ENCODE data around the gene RAE1.

RAE1 gene

DNA sequence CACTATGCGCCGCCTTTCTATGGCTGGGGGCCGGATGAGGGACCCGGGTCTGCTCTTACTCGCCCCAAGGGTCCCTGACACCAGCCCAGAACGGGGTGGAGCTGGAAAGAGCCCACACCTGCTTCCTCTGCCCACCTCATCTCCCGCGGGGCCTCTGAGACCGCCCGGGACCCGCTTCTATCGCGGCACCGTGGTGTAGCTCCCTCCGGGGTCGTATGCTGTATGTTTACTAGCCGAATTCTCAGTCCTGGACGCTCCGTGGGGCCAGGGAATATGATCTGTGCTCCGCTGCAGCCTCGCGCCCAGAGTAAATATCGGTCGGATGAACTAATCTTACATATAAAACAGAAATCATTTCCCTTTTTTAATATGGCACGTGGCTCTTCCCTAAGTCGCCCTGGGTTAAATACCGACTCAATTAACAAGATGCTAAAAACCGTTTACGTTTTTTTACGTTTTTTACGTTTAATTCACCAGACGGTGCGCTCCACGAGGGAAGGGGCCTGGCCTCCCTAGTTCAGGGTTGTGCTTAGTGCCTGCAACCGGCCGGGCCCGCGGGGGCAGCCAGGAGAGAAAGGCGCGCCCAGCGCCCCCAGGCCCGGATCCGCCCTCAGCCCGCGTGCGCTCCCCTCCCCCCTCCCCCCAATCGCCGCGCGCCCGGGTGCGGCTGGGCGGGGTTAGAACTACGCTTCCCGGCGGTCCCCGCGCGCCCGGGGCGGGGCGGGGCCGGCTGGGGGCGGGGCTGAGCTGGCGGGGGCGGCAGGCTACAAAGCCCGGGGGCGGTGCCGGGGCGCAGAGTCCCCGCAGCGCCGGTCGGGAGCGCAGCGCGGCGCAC is 39.8 kb downstream of the RAE1 start, which contains the start of gene RBM38:
RBM38 (plus strand) TSS at position 793 of the 835 bp plus-strand sequence. CDS start 186 bp downstream, outside the sequence.
- peak; percentile 79 for DNase-seq

DNA sequence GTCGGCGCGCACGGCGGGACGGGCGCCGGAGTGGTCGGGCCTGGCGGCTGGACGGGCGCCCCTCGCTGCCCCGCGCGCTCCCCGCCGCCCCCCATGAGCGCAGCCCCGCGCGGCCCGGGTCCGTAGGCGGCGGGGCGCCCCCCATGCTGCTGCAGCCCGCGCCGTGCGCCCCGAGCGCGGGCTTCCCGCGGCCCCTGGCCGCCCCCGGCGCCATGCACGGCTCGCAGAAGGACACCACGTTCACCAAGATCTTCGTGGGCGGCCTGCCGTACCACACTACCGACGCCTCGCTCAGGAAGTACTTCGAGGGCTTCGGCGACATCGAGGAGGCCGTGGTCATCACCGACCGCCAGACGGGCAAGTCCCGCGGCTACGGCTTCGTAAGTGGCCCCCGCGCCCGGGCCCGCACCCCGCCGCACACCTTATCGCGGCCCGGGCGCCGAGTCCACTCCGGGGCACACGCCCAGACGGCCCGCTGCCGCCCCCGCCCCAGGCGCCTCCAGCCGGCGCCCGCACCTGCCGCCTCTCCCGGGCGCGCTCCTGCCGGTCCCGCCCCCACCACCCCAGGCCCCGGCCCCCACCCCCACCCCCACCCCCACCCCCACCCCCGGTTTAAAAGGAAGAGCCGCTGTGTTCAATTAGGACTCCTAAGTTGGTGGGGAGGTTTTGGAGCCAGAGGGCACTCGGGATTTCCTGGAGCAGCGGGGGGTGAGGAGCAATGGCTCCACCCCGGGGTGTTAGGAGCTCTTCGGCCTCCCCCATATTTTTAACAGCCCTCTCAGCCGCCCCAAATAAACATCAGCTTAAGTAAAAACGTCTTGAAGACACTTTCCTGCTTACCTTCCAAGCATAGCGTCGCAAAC is 40.6 kb downstream of the RAE1 start:
- DNase-seq: no peak

DNA sequence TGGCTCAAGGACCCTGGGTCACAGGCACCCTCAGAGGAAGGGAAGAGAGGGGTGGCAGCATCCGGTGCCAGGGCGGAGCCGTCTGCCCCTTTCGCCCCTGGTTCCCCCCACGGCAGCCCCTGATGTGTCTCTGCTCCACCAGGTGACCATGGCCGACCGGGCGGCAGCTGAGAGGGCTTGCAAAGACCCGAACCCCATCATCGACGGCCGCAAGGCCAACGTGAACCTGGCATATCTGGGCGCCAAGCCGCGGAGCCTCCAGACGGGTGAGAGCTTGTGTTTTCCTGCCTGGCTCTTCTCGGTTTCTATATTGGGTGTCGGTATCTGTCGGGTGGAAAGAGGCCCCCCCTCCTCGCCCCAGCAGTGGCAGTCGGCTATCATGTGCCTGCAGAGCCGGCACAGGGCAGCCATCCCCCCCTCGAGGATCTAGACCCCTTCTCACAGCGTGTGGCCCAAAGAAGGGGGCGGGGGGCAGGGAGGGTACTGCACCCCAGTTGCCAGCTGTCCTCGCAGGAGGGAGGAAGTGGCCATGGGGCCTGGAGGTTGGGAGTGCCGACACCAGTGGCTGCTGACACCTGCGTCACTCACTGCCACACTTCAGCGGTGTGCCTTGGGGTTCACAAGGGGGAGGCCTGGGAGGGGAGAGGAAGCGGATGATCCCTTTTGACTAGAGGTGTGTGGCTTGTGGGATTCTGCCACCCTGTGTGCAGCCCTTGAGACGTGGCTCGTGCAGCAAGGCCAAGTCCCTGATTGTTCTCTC is 41.6 kb downstream of the RAE1 start:
- no peak for DNase-seq

DNA sequence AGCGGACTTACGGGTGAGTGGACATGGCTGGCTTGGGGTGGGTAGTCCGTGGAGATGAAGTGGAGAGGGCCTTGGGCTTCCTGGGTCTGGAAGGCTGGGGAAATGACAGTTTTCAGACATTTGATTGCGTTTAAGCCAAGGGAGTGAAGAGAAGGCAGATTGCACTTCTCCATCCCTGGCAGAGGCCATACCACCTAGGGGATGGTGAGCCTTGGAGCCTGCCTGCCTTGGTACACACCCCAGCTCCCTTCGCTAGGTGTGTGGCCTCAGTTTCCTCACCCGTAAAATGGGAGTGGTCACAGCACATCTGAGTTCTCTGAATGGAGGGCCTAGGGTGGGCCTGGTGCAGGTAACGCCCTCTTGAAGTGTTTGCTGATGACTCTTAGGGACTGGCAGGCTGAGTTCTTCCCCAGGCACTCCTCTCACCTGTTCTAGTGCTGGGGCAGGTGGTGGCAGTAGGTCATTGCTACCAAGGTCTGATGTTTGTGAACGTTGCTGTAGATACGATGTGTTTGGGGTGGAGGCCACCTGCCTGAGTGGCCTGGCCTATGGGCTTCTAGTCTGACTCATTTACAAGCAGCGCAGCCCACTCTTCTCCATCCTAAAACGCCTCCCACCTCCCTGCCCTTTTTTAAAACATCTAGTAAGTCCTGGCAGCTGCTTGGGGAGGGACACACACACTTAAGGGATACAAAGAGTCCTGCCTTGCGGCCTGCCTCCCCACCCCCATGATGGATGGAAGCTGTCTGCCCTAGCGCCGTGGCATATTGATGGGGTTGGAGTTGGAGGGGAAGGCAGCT is 42.5 kb downstream of the RAE1 start:
- DNase-seq: no peak

DNA sequence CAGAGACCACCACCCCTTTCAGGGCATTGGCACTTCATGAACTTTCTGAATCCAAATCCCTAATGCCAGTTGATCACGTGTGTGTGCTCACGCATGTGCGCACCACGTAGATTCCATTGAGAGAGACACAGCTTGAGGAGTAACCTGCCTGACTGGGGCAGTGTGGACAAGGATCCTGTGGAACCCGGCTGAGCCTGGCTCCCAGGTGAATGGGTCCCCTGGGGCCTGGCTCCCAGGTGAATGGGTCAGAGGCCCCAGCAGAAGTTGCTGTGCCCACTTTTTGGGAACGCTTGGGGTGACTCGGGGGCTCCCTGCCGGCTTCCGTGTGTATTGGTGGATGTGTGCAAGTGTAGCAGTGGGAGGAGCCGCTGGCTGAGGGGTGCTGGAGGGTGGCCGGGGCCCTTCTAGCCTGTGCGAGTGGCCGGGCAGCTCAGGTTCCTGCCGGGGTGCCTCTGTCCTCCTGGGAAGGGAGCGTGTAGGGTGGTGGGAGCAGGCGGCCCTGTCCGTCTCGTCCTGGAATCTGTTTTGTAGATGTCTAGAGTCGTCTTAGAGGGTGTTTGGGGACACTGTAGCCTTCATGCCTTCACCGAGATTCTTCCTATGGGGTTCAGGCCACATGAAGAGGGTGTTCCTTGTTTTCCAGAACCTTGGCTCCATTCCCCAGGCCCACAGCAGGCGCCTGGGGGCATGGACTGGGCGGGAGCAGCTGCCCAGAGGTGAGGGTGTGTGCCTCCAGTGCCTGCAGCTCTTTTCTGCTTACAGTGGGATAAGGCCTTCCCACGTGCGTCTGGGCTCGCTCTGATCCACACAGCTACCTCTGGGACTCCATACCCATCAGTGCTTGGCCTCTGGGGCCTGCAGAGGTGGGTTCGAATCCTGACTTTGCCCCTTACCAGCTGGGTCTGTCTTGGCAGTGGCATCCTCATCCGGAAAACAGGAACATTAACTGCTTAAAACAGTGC is 43.3 kb downstream of the RAE1 start:
- DNase-seq: no peak

DNA sequence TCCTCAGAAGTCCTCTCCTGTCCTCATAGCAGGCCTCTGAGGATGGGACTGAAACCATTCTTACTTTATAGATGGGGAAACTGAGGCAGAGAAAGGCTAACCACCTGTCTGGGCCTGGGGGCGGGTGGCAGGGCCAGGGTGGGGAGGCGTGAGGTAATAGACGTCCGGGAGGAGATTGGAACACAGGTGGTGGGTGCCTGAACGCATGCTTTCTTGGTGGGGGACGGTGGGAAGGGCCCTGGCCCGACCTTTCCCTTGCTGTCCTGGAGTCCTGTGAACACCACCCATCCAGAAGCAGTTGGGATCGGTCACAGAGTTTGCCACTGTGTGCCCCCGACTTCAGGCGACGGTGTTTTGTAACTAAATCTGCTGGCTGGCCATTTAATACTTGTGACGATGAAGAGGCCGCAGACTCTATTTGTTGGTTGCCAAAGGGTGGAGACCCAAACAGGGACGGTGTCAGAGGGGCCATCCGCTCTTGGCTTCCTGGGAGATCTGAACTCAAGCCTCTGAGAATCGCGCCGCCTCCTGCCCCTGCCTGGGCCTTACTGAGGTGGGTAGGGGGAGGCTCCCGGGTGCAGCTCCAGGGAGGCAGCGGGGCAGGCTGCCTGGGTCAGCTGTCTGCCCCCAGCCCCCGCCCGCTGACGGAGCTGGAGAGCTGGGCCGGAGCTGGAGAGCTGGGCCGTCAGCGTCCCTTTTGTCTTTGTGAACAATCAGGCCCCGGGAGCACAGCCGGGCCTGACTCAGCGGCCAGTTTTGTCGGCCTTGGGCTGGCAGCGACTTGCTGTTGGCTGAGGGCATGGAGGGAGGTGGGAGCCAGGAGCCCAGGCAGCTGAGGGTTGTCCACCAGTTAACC is 44.3 kb downstream of the RAE1 start:
- no peak for DNase-seq

DNA sequence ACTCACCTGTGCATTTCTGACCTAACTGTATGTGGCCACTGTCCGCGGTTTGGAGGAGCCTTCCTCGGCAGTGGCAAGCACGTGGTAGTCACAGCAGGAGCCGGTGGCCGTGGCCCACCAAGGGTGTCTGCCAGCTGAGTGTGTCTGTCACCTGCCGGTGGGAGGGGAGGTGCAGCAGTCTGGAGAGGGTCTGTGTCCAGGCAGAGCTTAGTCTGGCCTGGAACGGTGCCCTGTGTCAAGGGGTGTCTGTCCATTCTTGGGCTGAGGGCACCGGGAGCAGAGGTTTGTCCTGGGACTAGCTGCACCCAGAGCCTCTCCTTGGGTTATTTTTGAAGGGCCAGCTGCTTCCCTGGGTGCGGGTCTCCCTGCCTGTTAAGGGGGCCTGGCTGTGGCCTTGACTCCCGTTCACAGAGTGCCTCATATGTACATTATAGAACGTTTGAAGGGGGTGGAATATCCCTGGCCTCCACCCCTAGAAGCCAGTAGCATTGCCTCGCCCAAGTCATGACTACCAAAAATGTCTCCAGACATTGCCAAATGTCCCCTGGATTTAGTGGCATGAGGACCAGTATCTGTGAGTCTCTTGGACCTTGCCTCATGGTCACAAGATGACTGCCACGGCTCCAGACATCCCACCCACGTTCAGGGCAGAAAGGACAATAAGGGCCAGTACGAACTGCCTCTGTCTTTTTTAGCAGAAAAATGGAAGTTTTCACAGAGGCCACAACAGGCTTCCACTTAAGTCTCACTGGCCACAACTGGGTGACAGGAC is 45.3 kb downstream of the RAE1 start:
- no peak for DNase-seq

DNA sequence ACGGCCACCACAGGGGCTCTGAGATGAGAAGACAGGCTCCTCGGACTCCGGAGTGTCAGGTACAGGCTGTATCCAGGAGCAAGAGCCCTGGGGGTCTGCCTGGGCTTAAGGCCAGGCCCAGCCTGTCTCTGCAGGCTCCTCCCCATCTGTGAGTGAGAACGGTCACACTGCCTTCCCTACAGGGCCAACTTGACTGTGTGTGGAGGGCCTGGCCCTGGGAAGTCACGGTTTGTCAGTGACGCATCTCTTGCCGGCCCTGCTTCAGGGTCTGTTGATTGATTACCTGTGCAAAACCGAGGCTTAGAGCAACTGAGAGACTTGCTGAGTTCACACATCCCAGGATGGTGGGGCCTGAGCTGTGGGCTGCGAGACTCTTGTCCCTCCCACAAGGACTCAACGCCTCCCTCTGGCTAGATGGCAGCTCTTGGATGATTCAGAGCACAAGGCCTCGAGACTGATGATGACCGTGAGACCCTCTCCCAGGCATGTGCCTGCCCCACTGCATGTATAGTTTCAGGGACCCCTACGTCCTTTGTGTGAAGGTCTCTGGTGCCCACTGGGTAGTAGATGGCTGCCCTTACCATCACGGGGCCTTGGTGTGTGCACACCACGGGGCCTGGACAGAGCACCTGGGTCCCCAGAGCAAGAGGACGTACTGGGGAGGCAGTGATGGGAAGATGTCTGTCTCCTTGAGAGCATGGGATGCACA is 46.1 kb downstream of the RAE1 start:
- no peak for DNase-seq

DNA sequence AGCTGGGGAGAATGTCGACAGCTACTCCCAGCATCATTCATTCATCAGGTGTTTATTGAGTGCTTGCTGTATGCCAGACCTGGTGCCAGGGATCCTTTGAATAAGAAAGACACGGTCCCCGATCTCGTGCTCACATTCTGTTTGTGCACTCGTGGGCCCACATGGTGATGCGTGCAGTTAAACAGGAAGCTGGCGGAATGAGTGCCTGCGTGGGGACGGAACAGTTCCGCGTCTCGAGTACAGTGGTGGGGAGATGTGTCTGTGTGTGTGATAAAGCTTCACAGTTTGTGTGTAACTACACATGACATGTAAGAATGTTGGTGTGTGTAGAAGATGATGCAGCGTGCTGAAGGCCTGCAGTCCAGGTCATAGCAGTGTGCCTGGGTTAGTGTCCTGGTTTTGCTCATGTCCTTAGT is 46.6 kb downstream of the RAE1 start:
- no peak for DNase-seq

DNA sequence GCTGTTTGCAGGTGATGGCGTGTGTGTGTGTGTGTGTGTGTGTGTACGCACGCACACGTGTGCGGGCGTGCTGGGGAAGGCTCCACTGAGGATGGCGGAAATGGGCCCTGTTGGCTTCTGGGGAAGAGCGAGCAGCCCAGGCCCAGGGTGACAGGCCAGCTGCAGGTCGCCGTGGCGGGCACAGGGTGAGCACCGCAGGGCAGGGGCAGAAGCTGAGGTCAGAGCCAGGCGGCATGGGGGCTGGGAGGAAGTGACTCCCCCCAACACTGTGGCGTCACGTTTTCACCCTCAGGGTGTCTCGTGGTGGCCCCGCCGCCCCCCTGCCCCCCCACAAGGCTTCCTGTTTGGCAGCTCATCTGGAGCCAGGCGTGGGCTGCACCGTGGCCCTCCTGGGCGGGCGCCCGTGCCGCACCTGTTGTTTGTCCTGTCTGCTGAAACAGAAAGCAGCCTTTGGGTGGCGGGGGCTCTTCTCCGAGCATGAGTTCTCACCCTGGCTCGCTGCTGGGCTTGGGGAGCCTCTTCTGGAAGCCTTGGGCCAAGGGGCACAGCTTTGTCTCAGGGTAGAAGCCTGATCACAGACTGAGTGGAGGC is 47.3 kb downstream of the RAE1 start:
- no peak for DNase-seq

DNA sequence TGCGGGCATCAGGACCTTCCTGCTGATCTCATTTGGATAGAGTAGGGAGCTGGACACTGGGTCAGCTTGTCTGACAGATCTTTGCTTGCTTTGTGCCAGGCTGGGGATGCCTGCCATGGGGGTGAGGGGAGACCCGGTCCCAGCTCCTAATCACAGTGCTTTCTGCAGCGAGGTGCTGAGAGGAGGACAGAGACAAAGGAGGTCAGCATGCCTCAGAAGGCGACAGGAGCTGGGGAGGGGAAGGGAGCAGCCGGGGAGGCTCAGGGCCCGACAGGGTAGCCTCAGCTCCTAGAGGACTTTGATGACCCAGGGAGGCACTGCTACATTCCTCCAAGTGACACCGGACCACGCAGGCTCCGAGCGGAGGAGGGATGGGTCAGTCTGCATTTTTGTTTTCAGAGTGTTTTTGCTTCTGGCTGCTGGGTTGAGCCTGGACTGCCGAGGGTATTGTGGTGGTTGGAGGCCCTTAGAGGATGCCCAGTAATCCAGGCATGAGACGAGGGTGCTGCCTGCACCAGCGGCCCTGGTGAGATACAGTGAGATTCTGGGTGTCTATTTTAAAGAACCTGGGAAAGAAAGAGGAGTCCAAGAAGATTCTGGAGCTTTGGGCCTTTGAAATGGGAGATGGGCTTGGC is 48.0 kb downstream of the RAE1 start:
- DNase-seq: no peak

DNA sequence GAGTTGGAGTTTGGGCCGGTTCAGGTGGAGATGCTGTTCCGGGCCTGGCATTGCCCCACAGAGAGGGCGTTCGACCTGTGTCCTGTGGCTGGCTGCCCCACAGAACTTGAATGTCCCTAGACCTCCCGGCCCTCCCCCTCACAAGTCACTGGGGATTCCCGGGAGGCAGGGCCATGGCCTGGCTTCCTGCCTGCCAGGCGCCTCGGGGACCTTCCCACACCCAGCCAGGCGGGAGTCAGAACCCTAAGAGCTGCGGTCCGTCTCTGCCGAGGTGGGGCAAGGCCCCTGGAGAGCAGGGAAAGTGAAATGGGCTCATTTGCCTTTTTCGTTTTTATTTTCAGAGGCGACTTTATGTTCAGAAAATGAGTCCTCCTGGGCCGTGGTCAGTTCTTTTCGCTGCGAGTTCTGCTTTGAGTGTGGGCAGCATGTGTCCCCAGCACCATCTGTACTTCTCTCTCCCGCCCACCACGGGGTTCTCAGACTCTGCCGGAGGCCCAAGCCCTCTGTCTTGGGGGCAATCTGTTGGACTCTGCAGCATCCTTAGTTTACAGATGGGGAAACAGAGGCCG is 48.6 kb downstream of the RAE1 start:
- DNase-seq: no peak

DNA sequence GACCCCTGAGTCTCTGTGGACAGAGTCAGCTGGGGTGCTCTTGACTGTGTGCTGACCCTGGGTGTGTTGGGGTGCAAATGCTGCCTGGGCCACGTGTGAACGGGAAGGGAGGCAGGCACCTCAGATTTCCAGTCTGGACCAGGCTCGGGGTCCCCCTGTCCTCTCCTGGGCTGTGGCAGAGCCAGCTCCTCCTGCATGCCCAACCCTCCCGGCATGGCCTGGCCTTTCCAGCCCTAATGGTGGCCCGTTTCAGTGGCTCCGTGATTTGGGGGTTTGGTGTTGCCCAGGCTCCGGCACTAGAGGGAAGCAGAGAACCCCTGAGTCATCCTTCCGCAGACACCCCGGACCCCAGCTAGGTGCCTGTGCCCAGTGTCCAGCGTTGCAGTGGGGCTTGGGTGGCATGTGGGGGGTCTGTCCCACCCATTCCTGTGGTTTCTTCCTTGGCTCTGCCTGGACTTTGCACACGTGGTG is 49.2 kb downstream of the RAE1 start:
- no peak for DNase-seq

DNA sequence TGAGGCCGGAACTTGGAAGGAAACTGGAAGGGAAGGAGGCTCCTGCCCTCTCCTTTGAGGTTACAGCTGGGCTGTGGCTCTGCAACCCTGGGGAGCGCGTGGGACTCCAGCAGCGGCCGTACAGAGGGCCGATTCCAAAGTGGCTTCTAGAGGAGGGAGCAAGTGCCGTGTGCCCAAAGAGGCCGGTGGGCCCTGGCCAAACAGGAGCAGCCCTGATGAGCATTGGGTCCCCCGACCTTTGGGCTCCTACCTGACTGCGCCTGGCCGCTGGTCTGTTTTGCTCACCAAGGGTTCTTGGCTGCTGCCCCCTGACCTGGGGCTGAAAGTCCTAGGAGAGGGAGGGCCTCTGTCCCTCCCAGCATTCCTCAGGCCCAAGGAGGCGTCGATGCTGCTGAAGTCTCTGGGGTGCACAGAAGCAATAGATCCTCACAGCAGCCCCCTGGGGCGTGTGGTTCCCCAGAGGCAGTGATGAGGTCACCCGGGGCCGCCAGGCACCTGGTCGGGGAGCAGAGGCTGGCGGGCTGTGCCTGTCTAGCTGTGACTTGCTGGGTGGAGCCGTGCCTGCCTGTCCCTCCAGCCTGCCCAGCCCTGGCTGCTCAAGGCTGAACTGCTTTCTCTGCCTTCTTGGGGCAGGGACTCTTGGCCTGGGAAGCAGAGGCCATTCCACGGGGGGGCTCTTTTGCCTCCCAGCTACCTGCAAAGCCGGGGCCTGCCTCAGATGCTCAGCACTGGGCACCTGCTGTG is 49.9 kb downstream of the RAE1 start:
- no peak for DNase-seq

DNA sequence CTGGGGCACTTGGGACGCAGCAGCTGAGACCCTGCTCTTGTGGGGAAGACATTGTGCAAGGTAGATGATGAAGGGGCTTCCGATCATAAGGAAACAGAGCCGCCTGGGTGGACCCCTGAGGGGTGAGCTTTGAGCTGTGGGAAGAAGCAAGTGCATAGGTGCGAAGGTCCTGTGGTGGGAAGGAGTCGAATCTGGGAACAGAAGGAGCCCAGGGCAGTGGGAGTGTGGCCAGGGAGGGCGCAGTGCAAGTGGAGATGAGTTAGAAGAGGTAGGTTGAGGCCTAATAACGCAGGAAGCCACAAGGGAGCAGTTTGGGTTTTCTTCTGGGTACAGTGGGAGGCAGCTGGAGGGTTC is 50.5 kb downstream of the RAE1 start:
- DNase-seq: no peak
